ENCODE data around the gene KRTAP12-4.
"Not testable (repeated sequence)": the region's sequence is repeated elsewhere in the genome, so short reads cannot be mapped to it uniquely, and the experiment has no call there.

GRCh38 chr21:44685050-44685449 lies 30.6 kb upstream of the KRTAP12-4 start:
- not testable (repeated sequence) for TF ChIP-seq CTCF, POLR2A (IDR thresholded peaks at IDR 0.05)
